Esophagus (tissue), 2 donors: ENCODE results near the gene RPS3A. TPM values are rescaled to one million over a fixed set of nuclear protein-coding genes. Genes with fewer than 3 reads are reported as not detected.

Experiments used
- H3K27ac ChIP-seq, 2 donors: one replicate each; pipeline ENCODE4 v1.5.1; 2013; ENCODE audit warnings: low read depth in 2 of 2, mild to moderate bottlenecking in 2 of 2, inconsistent platforms in 1 of 2, low read length in 1 of 2, moderate library complexity in 1 of 2
- H3K27me3 ChIP-seq, 2 donors: one replicate each; pipeline ENCODE4 v1.6.1; 2013; ENCODE audit warnings: low read length in 2 of 2, control low read depth in 1 of 2, mild to moderate bottlenecking in 1 of 2; ENCODE audit not compliant: insufficient read depth in 2 of 2, control insufficient read depth in 1 of 2
- H3K36me3 ChIP-seq, 2 donors: one replicate each; pipeline ENCODE4 v1.6.1; 2013; ENCODE audit warnings: low read length in 1 of 2; ENCODE audit not compliant: control insufficient read depth in 2 of 2, insufficient read depth in 2 of 2
- H3K4me1 ChIP-seq, 2 donors: one replicate each; pipeline ENCODE4 v1.6.1; 2013; ENCODE audit warnings: low read length in 1 of 2; ENCODE audit not compliant: control insufficient read depth in 2 of 2, insufficient read depth in 2 of 2
- H3K4me3 ChIP-seq, 2 donors: one replicate each; pipeline ENCODE4 v1.5.1; 2013; ENCODE audit warnings: low read length in 2 of 2, mild to moderate bottlenecking in 2 of 2, low read depth in 1 of 2, moderate library complexity in 1 of 2
- H3K9me3 ChIP-seq, 2 donors: one replicate each; pipeline ENCODE4 v1.6.1; 2013; ENCODE audit warnings: mild to moderate bottlenecking in 2 of 2, low read depth in 1 of 2, low read length in 1 of 2, moderate library complexity in 1 of 2; ENCODE audit not compliant: control insufficient read depth in 2 of 2, insufficient read depth in 1 of 2
- WGBS, 2 donors: extraction: QIAGEN DNeasy Blood & Tissue Kit; methylation state at CpG; one replicate each; pipeline ENCODE4 v1.1.7; 2013; 5-methylcytosine and 5-hydroxymethylcytosine counted together
- polyA plus RNA-seq, 2 donors: library from polyadenylated mRNA; stranded (reverse); fragments of 200-250 nt; gene quantifications; one replicate each; pipeline ENCODE4 v1.2.3, GENCODE V29; 2013
- donor health status: healthy with polysubstance abuse.
- donor health status: Bipolar disorder and iron deficiency.

Gene RPS3A
- polyA plus RNA-seq, 2 donors: 1,995 to 2,736 TPM

- 63 to 69% methylated on average over 2 of the region's 2 CpGs for WGBS, 2 donors
Measured at GRCh38 chr4:151143162-151143561, 43.7 kb downstream of the RPS3A start.

GRCh38 chr4:151143811-151144210 lies 44.4 kb downstream of the RPS3A start:
- Histone ChIP-seq H3K36me3 (peaks cover 0 to 5% of the 10 kb centered on the region in 2 donors), H3K27ac (no peak overlapping the region), H3K9me3 (no peaks in the 10 kb centered on the region), H3K4me1 (no peaks in the 10 kb centered on the region), H3K4me3 (no peak overlapping the region), H3K27me3 (no peaks in the 10 kb centered on the region)
- 92 to 93% methylated on average over 3 of the region's 3 CpGs for WGBS, 2 donors

More at GRCh38 chr4:151143162-151143561, 43.7 kb downstream of the RPS3A start:
- H3K36me3 ChIP-seq: peaks cover 0 to 5% of the 10 kb centered on the region in 2 donors
- no peaks in the 10 kb centered on the region for H3K9me3 ChIP-seq
- no peak overlapping the region for H3K4me3 ChIP-seq
- H3K27ac ChIP-seq: no peak overlapping the region
- H3K4me1 ChIP-seq: no peaks in the 10 kb centered on the region
- H3K27me3 ChIP-seq: no peaks in the 10 kb centered on the region

- no peaks in the 10 kb centered on the region for H3K27me3 ChIP-seq
- WGBS, 2 donors: 91 to 96% methylated on average over 5 of the region's 5 CpGs
- H3K36me3 ChIP-seq: peaks cover 0 to 4% of the 10 kb centered on the region in 2 donors
- H3K27ac ChIP-seq: no peak overlapping the region
- H3K9me3 ChIP-seq: no peaks in the 10 kb centered on the region
- H3K4me1 ChIP-seq: no peaks in the 10 kb centered on the region
- no peak overlapping the region for H3K4me3 ChIP-seq
Measured at GRCh38 chr4:151144329-151145072, 45.1 kb downstream of the RPS3A start.

GRCh38 chr4:151147000-151147399 lies 47.6 kb downstream of the RPS3A start:
- Histone ChIP-seq H3K36me3 (no peaks in the 10 kb centered on the region), H3K9me3 (no peaks in the 10 kb centered on the region), H3K4me1 (no peaks in the 10 kb centered on the region), H3K27me3 (no peaks in the 10 kb centered on the region), H3K27ac (no peak overlapping the region), H3K4me3 (no peak overlapping the region)
- 79 to 81% methylated on average over 3 of the region's 3 CpGs for WGBS, 2 donors

GRCh38 chr4:151148261-151148660 lies 48.8 kb downstream of the RPS3A start:
- no peaks in the 10 kb centered on the region for H3K36me3 ChIP-seq
- WGBS, 2 donors: 90 to 92% methylated on average over 4 of the region's 4 CpGs

GRCh38 chr4:151150821-151151580 lies 51.6 kb downstream of the RPS3A start:
- H3K27ac ChIP-seq: no peak overlapping the region
- H3K9me3 ChIP-seq: no peaks in the 10 kb centered on the region
- H3K4me1 ChIP-seq: no peaks in the 10 kb centered on the region
- H3K27me3 ChIP-seq: no peaks in the 10 kb centered on the region
- 93 to 94% methylated on average over 9 of the region's 9 CpGs for WGBS, 2 donors
- no peaks in the 10 kb centered on the region for H3K36me3 ChIP-seq
- no peak overlapping the region for H3K4me3 ChIP-seq

More at GRCh38 chr4:151148261-151148660, 48.8 kb downstream of the RPS3A start:
- H3K27ac ChIP-seq: no peak overlapping the region
- no peaks in the 10 kb centered on the region for H3K9me3 ChIP-seq
- no peaks in the 10 kb centered on the region for H3K27me3 ChIP-seq
- no peaks in the 10 kb centered on the region for H3K4me1 ChIP-seq
- no peak overlapping the region for H3K4me3 ChIP-seq

- Histone ChIP-seq H3K9me3 (no peaks in the 10 kb centered on the region), H3K36me3 (no peaks in the 10 kb centered on the region), H3K27me3 (no peaks in the 10 kb centered on the region), H3K4me3 (no peak overlapping the region), H3K27ac (no peak overlapping the region), H3K4me1 (no peaks in the 10 kb centered on the region)
- 4 to 15% methylated on average over 1 of the region's 1 CpG for WGBS, 2 donors
Measured at GRCh38 chr4:151152028-151152427, 52.6 kb downstream of the RPS3A start.

- WGBS, 2 donors: 76 to 85% methylated on average over 2 of the region's 2 CpGs
- Histone ChIP-seq H3K27ac (no peak overlapping the region), H3K9me3 (no peaks in the 10 kb centered on the region), H3K27me3 (no peaks in the 10 kb centered on the region), H3K4me3 (no peak overlapping the region), H3K4me1 (no peaks in the 10 kb centered on the region), H3K36me3 (no peaks in the 10 kb centered on the region)
Measured at GRCh38 chr4:151153585-151153984, 54.2 kb downstream of the RPS3A start.
